ENCODE measurements around the gene INO80B. TPM values are rescaled to one million over a fixed set of nuclear protein-coding genes. Genes with fewer than 3 reads are reported as not detected.

INO80B gene
- total and polyA plus RNA-seq, 8 donors, result 4.7 to 52.2 (median 32.2) TPM; not detected in 1

GRCh38 chr2:74439373-74439772, 15.5 kb upstream of the INO80B start:
- DNase-seq, result no peak
- peak overlapping the region in 4 of 5 donors; percentile 85 to 93 (median 88) for H3K27ac ChIP-seq
- no peak for TF ChIP-seq POLR2A (IDR thresholded peaks at IDR 0.05)
- no peak for TF ChIP-seq POLR2AphosphoS5 (IDR thresholded peaks at IDR 0.05)
- no peak for TF ChIP-seq EP300 (IDR thresholded peaks at IDR 0.05)
- no peak for TF ChIP-seq CTCF (IDR thresholded peaks at IDR 0.05)
- intact Hi-C loops (cut with DNase I; ENCODE audit: low total_unique reads), result no loop called here
- H3K4me3 ChIP-seq, result peak overlapping the region; percentile 48 to 56 (median 54)
- H3K27me3 ChIP-seq, result peaks cover 0 to 35% (median 7%) of the 10 kb centered on the region in 3 donors
- peaks cover 0 to 3% (median 0%) of the 10 kb centered on the region in 4 donors for H3K36me3 ChIP-seq
- H3K4me1 ChIP-seq, result peaks cover 22 to 71% (median 48%) of the 10 kb centered on the region in 4 donors
- 23 to 37% (median 28%) methylated on average over 3 of the region's 3 CpGs for WGBS, 5 donors
- no peaks in the 10 kb centered on the region for H3K9me3 ChIP-seq

GRCh38 chr2:74439803-74440377, 15.0 kb upstream of the INO80B start:
- Histone ChIP-seq H3K36me3 (peaks cover 0 to 3% (median 0%) of the 10 kb centered on the region in 4 donors), H3K27me3 (peaks cover 0 to 38% (median 7%) of the 10 kb centered on the region in 3 donors), H3K4me1 (peaks cover 22 to 73% (median 48%) of the 10 kb centered on the region in 4 donors), H3K27ac (peak overlapping the region; percentile 85 to 93 (median 87)), H3K4me3 (peak overlapping the region; percentile 48 to 56 (median 54)), H3K9me3 (no peaks in the 10 kb centered on the region)
- peak in 1 of 2 donors; percentile 87 for DNase-seq
- intact Hi-C loops (cut with DNase I; ENCODE audit: low total_unique reads), result no loop called here
- TF ChIP-seq POLR2AphosphoS5 (IDR thresholded peaks at IDR 0.05), result peak in 1 of 3 donors; percentile 13
- no peak for TF ChIP-seq EP300 (IDR thresholded peaks at IDR 0.05)
- 10 to 15% (median 12%) methylated on average over 12 to 14 of the region's 14 CpGs for WGBS, 5 donors

GRCh38 chr2:74440378-74441169, 14.3 kb upstream of the INO80B start:
- H3K27ac ChIP-seq, result peak overlapping the region; percentile 85 to 93 (median 87)
- peak; percentile 85 to 97 for DNase-seq
- peaks cover 0 to 38% (median 7%) of the 10 kb centered on the region in 3 donors for H3K27me3 ChIP-seq
- 4 to 16% (median 11%) methylated on average over 23 to 45 of the region's 45 CpGs for WGBS, 5 donors
- no peaks in the 10 kb centered on the region for H3K9me3 ChIP-seq
- peak in 5 of 7 experiments; percentile 14 to 53 (median 27) for TF ChIP-seq CTCF (IDR thresholded peaks at IDR 0.05)
- TF ChIP-seq POLR2AphosphoS5 (IDR thresholded peaks at IDR 0.05), result peak in 2 of 3 donors; percentile 14 to 64
- TF ChIP-seq EP300 (IDR thresholded peaks at IDR 0.05), result no peak
- no peak for TF ChIP-seq POLR2A (IDR thresholded peaks at IDR 0.05)
- peaks cover 22 to 73% (median 48%) of the 10 kb centered on the region in 4 donors for H3K4me1 ChIP-seq
- peak overlapping the region; percentile 48 to 56 (median 54) for H3K4me3 ChIP-seq
- H3K36me3 ChIP-seq, result peaks cover 0 to 3% (median 0%) of the 10 kb centered on the region in 4 donors
- intact Hi-C loops (cut with DNase I; ENCODE audit: low total_unique reads), result no loop called here

- peaks cover 22 to 70% (median 47%) of the 10 kb centered on the region in 4 donors for H3K4me1 ChIP-seq
- WGBS, 5 donors, result 11 to 42% (median 23%) methylated on average over 31 to 33 of the region's 33 CpGs
- H3K27ac ChIP-seq, result peak overlapping the region; percentile 85 to 93 (median 87)
- TF ChIP-seq EP300 (IDR thresholded peaks at IDR 0.05), result no peak
- TF ChIP-seq CTCF (IDR thresholded peaks at IDR 0.05), result no peak
- TF ChIP-seq POLR2AphosphoS5 (IDR thresholded peaks at IDR 0.05), result no peak
- no peak for TF ChIP-seq POLR2A (IDR thresholded peaks at IDR 0.05)
- DNase-seq, result no peak
- peak overlapping the region; percentile 48 to 56 (median 54) for H3K4me3 ChIP-seq
- H3K9me3 ChIP-seq, result no peaks in the 10 kb centered on the region
- peaks cover 0 to under 1% (median 0%) of the 10 kb centered on the region in 4 donors for H3K36me3 ChIP-seq
- H3K27me3 ChIP-seq, result peaks cover 0 to 38% (median 7%) of the 10 kb centered on the region in 3 donors
- intact Hi-C loops (cut with DNase I; ENCODE audit: low total_unique reads), result no loop called here
These were observed 13.7 kb upstream of the INO80B start for GRCh38 chr2:74441170-74441689.
